Measurements from ENCODE around the gene VTI1A.

Gene VTI1A

GRCh38 chr10:112793202-112793921, 346.3 kb downstream of the VTI1A start:
- Histone ChIP-seq H3K36me3 (ENCODE audit: insufficient read depth, low read length) (no peaks in the 10 kb centered on the region), H3F3A (ENCODE audit: low read depth) (no peaks in the 10 kb centered on the region), H3K4me3 (ENCODE audit: low read length, poor library complexity, severe bottlenecking) (no peak overlapping the region), H3K4me2 (ENCODE audit: low read depth, low read length, poor library complexity, severe bottlenecking) (no peak overlapping the region), H3K9ac (ENCODE audit: low read depth, low read length, poor library complexity, severe bottlenecking) (no peak overlapping the region), H4K20me1 (ENCODE audit: insufficient read depth, low read length, poor library complexity, severe bottlenecking) (no peaks in the 10 kb centered on the region), H3K9me2 (replicated peaks; ENCODE audit: low read depth, low read length) (no peaks in the 10 kb centered on the region), H3K27me3 (ENCODE audit: insufficient read depth, low read length, poor library complexity, severe bottlenecking) (no peaks in the 10 kb centered on the region), H2AFZ (ENCODE audit: low read length) (no peak overlapping the region), H3K9me3 (ENCODE audit: insufficient read depth, low read depth, low read length) (no peaks in the 10 kb centered on the region; the same call in 1 of the 2 replicates), H3K79me2 (ENCODE audit: insufficient read depth, low read length) (no peaks in the 10 kb centered on the region), H3K4me1 (ENCODE audit: insufficient read depth, low read length, poor library complexity, severe bottlenecking) (no peaks in the 10 kb centered on the region)
- no peak for TF ChIP-seq EZH2phosphoT487 (IDR thresholded peaks at IDR 0.05; ENCODE audit: borderline replicate concordance)
- no peak for TF ChIP-seq CTCF (conservative IDR thresholded peaks at IDR 0.05; ENCODE audit: low read length)

GRCh38 chr10:112794201-112794600, 347.2 kb downstream of the VTI1A start:
- TF ChIP-seq EZH2phosphoT487 (IDR thresholded peaks at IDR 0.05; ENCODE audit: borderline replicate concordance) (no peak), CTCF (conservative IDR thresholded peaks at IDR 0.05; ENCODE audit: low read length) (no peak)
- Histone ChIP-seq H3K4me3 (ENCODE audit: low read length, poor library complexity, severe bottlenecking) (no peak overlapping the region), H3F3A (ENCODE audit: low read depth) (no peaks in the 10 kb centered on the region), H3K4me1 (ENCODE audit: insufficient read depth, low read length, poor library complexity, severe bottlenecking) (peaks cover under 1% of the 10 kb centered on the region), H3K27me3 (ENCODE audit: insufficient read depth, low read length, poor library complexity, severe bottlenecking) (no peaks in the 10 kb centered on the region), H4K20me1 (ENCODE audit: insufficient read depth, low read length, poor library complexity, severe bottlenecking) (no peaks in the 10 kb centered on the region), H3K4me2 (ENCODE audit: low read depth, low read length, poor library complexity, severe bottlenecking) (no peak overlapping the region), H3K79me2 (ENCODE audit: insufficient read depth, low read length) (no peaks in the 10 kb centered on the region), H3K36me3 (ENCODE audit: insufficient read depth, low read length) (no peaks in the 10 kb centered on the region), H3K9me3 (ENCODE audit: insufficient read depth, low read depth, low read length) (no peaks in the 10 kb centered on the region; the same call in 1 of the 2 replicates), H3K9ac (ENCODE audit: low read depth, low read length, poor library complexity, severe bottlenecking) (no peak overlapping the region), H3K9me2 (replicated peaks; ENCODE audit: low read depth, low read length) (no peaks in the 10 kb centered on the region), H2AFZ (ENCODE audit: low read length) (no peak overlapping the region)

GRCh38 chr10:112795067-112795466, 348.1 kb downstream of the VTI1A start:
- Histone ChIP-seq H2AFZ (ENCODE audit: low read length) (no peak overlapping the region), H3K27me3 (ENCODE audit: insufficient read depth, low read length, poor library complexity, severe bottlenecking) (no peaks in the 10 kb centered on the region), H3F3A (ENCODE audit: low read depth) (no peaks in the 10 kb centered on the region), H3K4me3 (ENCODE audit: low read length, poor library complexity, severe bottlenecking) (no peak overlapping the region), H3K36me3 (ENCODE audit: insufficient read depth, low read length) (no peaks in the 10 kb centered on the region), H3K9ac (ENCODE audit: low read depth, low read length, poor library complexity, severe bottlenecking) (no peak overlapping the region), H3K4me1 (ENCODE audit: insufficient read depth, low read length, poor library complexity, severe bottlenecking) (peaks cover 6% of the 10 kb centered on the region), H3K79me2 (ENCODE audit: insufficient read depth, low read length) (no peaks in the 10 kb centered on the region), H3K9me2 (replicated peaks; ENCODE audit: low read depth, low read length) (no peaks in the 10 kb centered on the region), H3K9me3 (ENCODE audit: insufficient read depth, low read depth, low read length) (no peaks in the 10 kb centered on the region), H3K4me2 (ENCODE audit: low read depth, low read length, poor library complexity, severe bottlenecking) (no peak overlapping the region), H4K20me1 (ENCODE audit: insufficient read depth, low read length, poor library complexity, severe bottlenecking) (no peaks in the 10 kb centered on the region)
- TF ChIP-seq EZH2phosphoT487 (IDR thresholded peaks at IDR 0.05; ENCODE audit: borderline replicate concordance) = no peak

GRCh38 chr10:112797197-112797596, 350.2 kb downstream of the VTI1A start:
- Histone ChIP-seq H3K9me2 (replicated peaks; ENCODE audit: low read depth, low read length) (no peaks in the 10 kb centered on the region), H3K4me3 (ENCODE audit: low read length, poor library complexity, severe bottlenecking) (no peak overlapping the region), H3K79me2 (ENCODE audit: insufficient read depth, low read length) (no peaks in the 10 kb centered on the region), H4K20me1 (ENCODE audit: insufficient read depth, low read length, poor library complexity, severe bottlenecking) (no peaks in the 10 kb centered on the region), H2AFZ (ENCODE audit: low read length) (no peak overlapping the region), H3K9me3 (ENCODE audit: insufficient read depth, low read depth, low read length) (no peaks in the 10 kb centered on the region), H3K27me3 (ENCODE audit: insufficient read depth, low read length, poor library complexity, severe bottlenecking) (no peaks in the 10 kb centered on the region), H3K36me3 (ENCODE audit: insufficient read depth, low read length) (no peaks in the 10 kb centered on the region), H3F3A (ENCODE audit: low read depth) (no peaks in the 10 kb centered on the region), H3K4me2 (ENCODE audit: low read depth, low read length, poor library complexity, severe bottlenecking) (no peak overlapping the region), H3K4me1 (ENCODE audit: insufficient read depth, low read length, poor library complexity, severe bottlenecking) (peaks cover 6% of the 10 kb centered on the region), H3K9ac (ENCODE audit: low read depth, low read length, poor library complexity, severe bottlenecking) (no peak overlapping the region)
- TF ChIP-seq EZH2phosphoT487 (IDR thresholded peaks at IDR 0.05; ENCODE audit: borderline replicate concordance) (no peak), CTCF (conservative IDR thresholded peaks at IDR 0.05; ENCODE audit: low read length) (no peak)

Data from Loucy (cell line).